GM19238 (cell line): Measurements from ENCODE around the gene OR5AR1.
"Not testable (repeated sequence)": the region's sequence is repeated elsewhere in the genome, so short reads cannot be mapped to it uniquely, and the experiment has no call there.

ENCODE experiments used
- DNase-seq: peaks from one replicate; pipeline ENCODE4 v3.0.0; 2011; ENCODE audit warnings: low spot score; ENCODE audit not compliant: insufficient read length

Gene OR5AR1

GRCh38 chr11:56663386-56663785, at the start of gene OR5AR1:
Gene OR5AR1, plus strand, starts transcription at chr11:56663686. Its CDS starts 0 bp downstream, at chr11:56663686.
- DNase-seq = no peak

GRCh38 chr11:56624661-56625110, 38.8 kb upstream of the OR5AR1 start:
- no peak for DNase-seq

GRCh38 chr11:56625946-56626345, 37.5 kb upstream of the OR5AR1 start:
- DNase-seq = no peak

DNA sequence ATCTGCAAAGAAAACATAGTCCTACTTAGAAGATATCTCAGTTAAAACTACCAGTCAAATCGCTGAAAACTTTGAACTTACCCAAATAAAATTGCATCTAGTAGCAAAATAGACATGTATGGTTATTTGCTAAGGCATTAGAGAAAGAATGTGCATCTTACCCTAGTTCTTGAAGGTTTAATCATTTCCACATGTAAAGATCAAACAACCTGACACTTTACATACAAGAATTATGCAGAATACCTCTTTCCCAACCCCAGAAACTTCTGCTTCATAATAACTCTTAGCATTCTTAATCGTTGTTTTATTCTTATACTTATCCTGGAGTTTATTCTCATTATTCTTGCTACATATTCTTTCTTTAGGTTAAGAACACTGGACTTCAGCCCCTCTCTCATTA, 31.2 kb upstream of the OR5AR1 start:
- no peak for DNase-seq

DNA sequence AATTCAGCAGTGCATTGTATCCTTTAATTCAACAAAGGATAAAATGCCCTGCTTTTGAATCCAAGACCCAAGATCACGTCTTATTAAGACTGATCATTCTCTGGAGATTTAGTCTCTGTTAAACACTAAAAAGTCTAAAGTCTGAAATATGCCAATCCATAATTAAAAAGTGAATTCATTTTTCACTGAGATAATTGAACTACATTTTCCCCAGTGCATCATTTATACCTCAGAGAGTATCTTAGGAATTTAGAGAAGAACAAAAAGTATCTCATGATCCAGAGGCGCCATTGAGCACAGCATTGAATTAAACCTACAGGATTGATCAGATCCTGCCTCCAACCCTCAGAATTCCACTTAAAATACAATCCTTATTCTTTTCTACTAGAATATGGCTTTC, 26.6 kb upstream of the OR5AR1 start:
- DNase-seq = no peak

- no peak for DNase-seq
Measured at GRCh38 chr11:56637500-56637899, 26.0 kb upstream of the OR5AR1 start.

- DNase-seq = no peak
Measured at GRCh38 chr11:56642339-56642738, 21.1 kb upstream of the OR5AR1 start, which contains the start of gene OR5AP2. Gene OR5AP2, minus strand, starts transcription at chr11:56642439. Its CDS starts 0 bp downstream, at chr11:56642439.

- DNase-seq = no peak
Measured at GRCh38 chr11:56659755-56660154, 3.7 kb upstream of the OR5AR1 start.

- no peak for DNase-seq
Measured at GRCh38 chr11:56670984-56671383, 7.5 kb downstream of the OR5AR1 start.

GRCh38 chr11:56688554-56689100, 25.1 kb downstream of the OR5AR1 start:
- no peak for DNase-seq

DNA sequence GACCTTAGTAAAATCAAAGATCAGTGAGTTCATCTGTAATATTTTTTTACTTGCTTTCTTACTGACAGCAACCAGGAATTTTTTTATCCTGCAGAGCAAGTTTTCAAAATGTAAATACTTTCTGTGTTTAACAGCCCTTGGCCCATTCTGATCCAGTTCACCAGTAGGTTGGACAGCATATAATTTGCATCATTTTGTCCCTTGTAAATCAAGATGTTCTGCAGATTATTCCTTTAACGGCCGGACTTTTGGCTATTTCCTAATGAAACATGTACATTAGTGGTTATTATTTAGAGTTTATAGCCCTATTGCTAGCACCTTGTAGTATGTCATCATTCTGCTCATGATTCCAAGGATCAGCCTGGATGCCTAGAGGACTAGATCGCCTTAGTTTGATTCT, 27.7 kb downstream of the OR5AR1 start:
- not testable (repeated sequence) for DNase-seq

DNA sequence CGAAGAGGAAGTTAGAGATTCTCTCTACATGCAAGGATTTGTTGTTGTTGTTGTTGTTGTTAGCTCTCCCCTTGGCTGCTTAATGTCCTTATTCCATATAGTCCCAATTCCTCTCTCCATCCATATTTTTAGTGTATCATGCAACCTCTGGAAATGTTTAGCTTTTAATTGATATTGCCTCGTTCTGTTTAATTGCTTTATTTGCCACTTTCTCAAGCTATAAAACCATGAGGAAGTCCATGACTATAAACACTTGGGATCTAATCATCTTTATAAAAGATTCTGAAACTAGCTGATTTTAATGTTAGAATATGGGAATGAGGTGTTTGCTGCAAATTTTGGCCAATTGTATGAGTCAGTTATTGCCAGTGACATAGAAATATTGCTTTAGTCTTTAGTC, 29.9 kb downstream of the OR5AR1 start:
- DNase-seq = no peak

DNA sequence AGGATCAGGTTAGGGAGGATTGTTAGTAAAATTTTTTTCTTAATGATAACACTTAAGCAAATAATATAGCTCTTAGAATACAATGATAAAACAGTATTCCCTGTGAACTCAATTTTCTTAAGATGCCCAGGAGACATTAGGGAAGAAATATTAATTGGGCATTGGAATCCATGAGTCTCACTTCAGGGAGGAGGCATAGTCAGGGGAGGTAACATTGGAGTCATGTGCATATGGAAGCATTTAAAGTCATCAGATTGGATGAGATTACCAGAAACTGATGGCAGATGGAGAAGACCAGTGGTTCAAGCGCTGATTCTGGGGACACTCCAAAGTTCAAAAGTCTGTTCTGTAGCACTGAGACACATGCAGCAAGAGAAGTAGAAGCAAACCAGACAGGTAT, 35.3 kb downstream of the OR5AR1 start, which contains the start of gene OR9G1:
TSS of gene OR9G1 (plus strand) at position 301 of the 400 bp plus-strand sequence. CDS start 1,293 bp downstream, outside the sequence.
- DNase-seq = no peak

DNA sequence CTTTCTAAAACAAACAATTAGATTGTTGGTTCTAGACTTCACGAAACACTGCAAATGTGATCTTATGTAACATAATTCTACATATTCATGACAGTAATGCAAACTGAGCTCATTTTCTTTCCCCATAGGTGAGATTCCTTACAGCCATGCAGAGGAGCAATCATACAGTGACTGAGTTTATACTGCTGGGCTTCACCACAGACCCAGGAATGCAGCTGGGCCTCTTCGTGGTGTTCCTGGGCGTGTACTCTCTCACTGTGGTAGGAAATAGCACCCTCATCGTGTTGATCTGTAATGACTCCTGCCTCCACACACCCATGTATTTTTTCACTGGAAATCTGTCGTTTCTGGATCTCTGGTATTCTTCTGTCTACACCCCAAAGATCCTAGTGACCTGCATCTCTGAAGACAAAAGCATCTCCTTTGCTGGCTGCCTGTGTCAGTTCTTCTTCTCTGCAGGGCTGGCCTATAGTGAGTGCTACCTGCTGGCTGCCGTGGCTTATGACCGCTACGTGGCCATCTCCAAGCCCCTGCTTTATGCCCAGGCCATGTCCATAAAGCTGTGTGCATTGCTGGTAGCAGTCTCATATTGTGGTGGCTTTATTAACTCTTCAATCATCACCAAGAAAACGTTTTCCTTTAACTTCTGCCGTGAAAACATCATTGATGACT, 36.9 kb downstream of the OR5AR1 start:
- no peak for DNase-seq

- no peak for DNase-seq
Measured at GRCh38 chr11:56700914-56701485, 37.5 kb downstream of the OR5AR1 start.

DNA sequence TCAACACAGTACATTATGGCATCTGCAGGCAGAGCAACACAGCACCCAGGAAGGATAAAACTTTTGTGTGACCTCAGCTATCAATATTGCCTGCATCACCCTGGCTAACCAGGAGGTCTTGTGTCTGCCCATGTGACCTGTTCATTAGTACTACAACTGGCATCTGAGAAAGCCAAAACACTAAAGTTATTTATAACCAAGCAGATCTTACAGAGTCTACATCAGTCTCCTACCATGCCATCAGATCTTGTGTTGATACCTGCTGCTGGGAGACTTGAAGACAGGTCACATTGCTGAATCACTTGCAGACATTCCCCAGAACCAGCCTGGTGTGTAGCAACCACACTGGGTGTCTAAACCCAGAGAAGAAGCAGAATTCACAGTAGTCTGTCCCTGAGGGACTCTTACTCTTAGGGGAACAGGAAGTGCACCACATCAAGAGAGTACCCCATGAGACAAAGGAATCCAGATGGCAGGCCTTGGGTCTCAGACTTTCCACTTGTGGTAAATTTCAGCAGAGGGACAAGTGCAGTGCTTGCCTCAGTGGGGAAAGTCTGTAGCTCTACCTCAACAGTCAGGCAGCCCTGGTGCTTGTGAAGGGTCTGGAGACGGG, 42.4 kb downstream of the OR5AR1 start:
- no peak for DNase-seq

DNA sequence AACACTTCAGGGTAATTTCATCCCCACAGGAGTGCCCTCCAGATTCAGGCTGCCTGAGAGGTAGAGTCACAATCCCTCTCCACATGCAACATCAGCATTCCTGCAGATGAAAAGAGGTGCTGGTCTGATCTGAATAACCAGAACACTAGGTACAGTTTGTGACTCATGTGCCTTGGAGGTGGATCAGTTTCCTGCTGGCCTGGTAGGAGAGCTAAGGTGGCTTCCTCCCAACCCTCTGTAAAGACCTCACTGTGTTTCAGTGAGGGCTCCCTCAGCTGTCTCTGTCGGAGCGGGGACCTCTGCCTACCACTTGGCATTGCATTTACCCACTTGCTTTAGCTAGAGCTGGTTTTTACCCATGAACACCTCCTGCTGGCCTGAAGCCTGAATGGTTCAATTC, 43.0 kb downstream of the OR5AR1 start:
- DNase-seq = no peak

- no peak for DNase-seq
Measured at GRCh38 chr11:56714206-56714605, 50.7 kb downstream of the OR5AR1 start.
